Tibial nerve (tissue), 4 donors: Measurements from ENCODE around the gene PUS10. TPM values are rescaled to one million over a fixed set of nuclear protein-coding genes. Genes with fewer than 3 reads are reported as not detected.

Experiments
- DNase-seq, 2 donors: peaks; one replicate each; pipeline ENCODE4 v3.0.0-alpha.2; 2019; ENCODE audit warnings: low spot score in 2 of 2
- H3K27ac ChIP-seq, 4 donors: fragments of 200-600 bp; sonication (generic) in 3 of 4; one replicate each; pipeline ENCODE4 v1.5.1; 2017 to 2019; ENCODE audit warnings: mild to moderate bottlenecking in 1 of 4
- H3K27me3 ChIP-seq, 2 donors: fragments of 200-600 bp; sonication (generic) in 1 of 2; one replicate each; pipeline versions ENCODE4 v1.5.1 to v1.6.0; 2017 to 2019
- H3K36me3 ChIP-seq, 3 donors: fragments of 200-600 bp; sonication (generic); one replicate each; pipeline ENCODE4 v1.5.1; 2018 to 2019
- H3K4me1 ChIP-seq, 4 donors: fragments of 200-600 bp; sonication (generic) in 3 of 4; one replicate each; pipeline ENCODE4 v1.5.1; 2017 to 2019
- H3K4me3 ChIP-seq, 4 donors: fragments of 200-600 bp; sonication (generic) in 3 of 4; one replicate each; pipeline ENCODE4 v1.5.1; 2017 to 2019; ENCODE audit warnings: mild to moderate bottlenecking in 1 of 4, moderate library complexity in 1 of 4
- H3K9me3 ChIP-seq, 4 donors: fragments of 200-600 bp; sonication (generic) in 3 of 4; one replicate each; pipeline ENCODE4 v1.5.1; 2017 to 2019
- CTCF ChIP-seq, 5 experiments: fragments of 200-600 bp in 3 of 5; fragments of 450-650 bp in 2 of 5; sonication (generic) in 3 of 5; IDR thresholded peaks; one replicate each; pipeline ENCODE4 v1.5.1; 2016 to 2019; ENCODE audit warnings: antibody characterized with exemption in 5 of 5, mild to moderate bottlenecking in 3 of 5, moderate library complexity in 2 of 5
- EP300 ChIP-seq, 2 donors: sonication (generic); formaldehyde crosslinking; IDR thresholded peaks; one replicate each; pipeline ENCODE4 v1.6.1; 2017; ENCODE audit warnings: antibody characterized with exemption in 2 of 2, mild to moderate bottlenecking in 1 of 2
- POLR2A ChIP-seq, 2 donors: fragments of 450-650 bp; IDR thresholded peaks; one replicate each; pipeline ENCODE4 v1.6.1; 2017; ENCODE audit warnings: antibody characterized with exemption in 2 of 2, mild to moderate bottlenecking in 2 of 2, moderate library complexity in 2 of 2
- WGBS, 2 donors: methylation state at CpG; one replicate each; pipeline ENCODE4 v1.1.5; 2018; 5-methylcytosine and 5-hydroxymethylcytosine counted together
- total RNA-seq, 4 donors: library from RNA; depleted of rRNA; stranded (reverse); fragments of >200 nt; gene quantifications; one replicate each; pipeline ENCODE4 v1.1.0, GENCODE V29; 2016

Gene PUS10
- total RNA-seq, 4 donors from 2014 or later, result 3.0 to 14.2 (median 6.2) TPM

DNA sequence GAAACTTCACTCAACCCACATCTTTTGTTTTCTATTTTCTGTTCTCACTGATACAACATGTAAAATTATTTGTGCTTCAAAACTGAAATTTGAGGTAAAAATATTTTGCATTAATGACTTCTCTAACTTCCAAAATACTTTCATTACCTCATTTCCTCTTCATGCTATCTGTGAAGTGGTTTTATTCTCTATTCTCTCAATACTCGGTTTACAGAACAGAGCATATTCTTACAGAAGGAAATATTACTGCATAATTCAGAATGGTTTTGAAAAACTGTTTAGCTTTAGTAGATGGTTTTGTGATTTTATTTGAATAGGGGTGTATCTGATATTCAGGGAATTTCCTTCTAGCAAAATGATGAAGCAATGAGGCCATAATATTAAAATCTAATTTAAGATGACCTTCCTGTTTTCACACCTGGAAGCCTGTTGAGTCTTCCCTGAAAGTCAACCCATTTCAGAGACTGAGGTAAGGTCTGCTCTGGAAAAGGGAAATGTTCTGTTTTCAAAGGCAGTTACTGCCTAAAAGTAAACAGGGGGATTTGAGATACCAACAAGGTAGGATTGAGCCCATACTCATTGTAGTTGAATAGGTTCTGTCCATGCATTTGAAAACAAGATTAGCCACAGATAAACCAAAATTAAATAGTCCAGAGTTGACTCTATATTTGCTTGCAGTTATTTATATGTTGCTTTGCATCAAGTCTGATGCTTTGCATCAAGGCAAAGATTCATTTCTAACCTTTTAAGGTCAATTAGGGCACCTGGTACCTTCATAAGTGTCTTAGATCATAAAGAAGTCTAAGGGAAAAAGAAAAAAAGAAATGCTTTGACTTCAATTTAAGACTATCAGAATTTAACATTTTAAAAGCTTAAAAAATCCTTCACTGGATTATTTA lies 51.3 kb downstream of the PUS10 start:
- WGBS, 2 donors, result 32 to 34% methylated on average over 1 of the region's 1 CpG
- Histone ChIP-seq H3K27me3 (no peaks in the 10 kb centered on the region), H3K36me3 (no peaks in the 10 kb centered on the region), H3K4me3 (no peak overlapping the region), H3K27ac (no peak overlapping the region), H3K9me3 (no peaks in the 10 kb centered on the region), H3K4me1 (peaks cover 0 to 4% (median 2%) of the 10 kb centered on the region in 4 donors)
- DNase-seq, result no peak
- no peak for TF ChIP-seq POLR2A (IDR thresholded peaks at IDR 0.05)
- TF ChIP-seq CTCF (IDR thresholded peaks at IDR 0.05), result no peak
- TF ChIP-seq EP300 (IDR thresholded peaks at IDR 0.05), result no peak

GRCh38 chr2:60965499-60965785 lies 52.6 kb downstream of the PUS10 start:
- DNase-seq, result no peak
- Histone ChIP-seq H3K9me3 (no peaks in the 10 kb centered on the region), H3K4me1 (peaks cover 0 to 4% (median 2%) of the 10 kb centered on the region in 4 donors), H3K36me3 (no peaks in the 10 kb centered on the region), H3K27me3 (no peaks in the 10 kb centered on the region), H3K27ac (no peak overlapping the region), H3K4me3 (no peak overlapping the region)
- TF ChIP-seq EP300 (IDR thresholded peaks at IDR 0.05), result no peak
- no peak for TF ChIP-seq CTCF (IDR thresholded peaks at IDR 0.05)
- TF ChIP-seq POLR2A (IDR thresholded peaks at IDR 0.05), result no peak

- no peak for DNase-seq
- no peaks in the 10 kb centered on the region for H3K9me3 ChIP-seq
- no peaks in the 10 kb centered on the region for H3K27me3 ChIP-seq
- H3K4me3 ChIP-seq, result no peak overlapping the region
- no peak for TF ChIP-seq POLR2A (IDR thresholded peaks at IDR 0.05)
- no peak for TF ChIP-seq EP300 (IDR thresholded peaks at IDR 0.05)
- TF ChIP-seq CTCF (IDR thresholded peaks at IDR 0.05), result no peak
- no peaks in the 10 kb centered on the region for H3K36me3 ChIP-seq
- whole genome bisulfite sequencing, 2 donors, result 73 to 78% methylated on average over 7 of the region's 7 CpGs
- peaks cover 0 to 4% (median 2%) of the 10 kb centered on the region in 4 donors for H3K4me1 ChIP-seq
- no peak overlapping the region for H3K27ac ChIP-seq
These were observed 53.2 kb downstream of the PUS10 start for GRCh38 chr2:60964651-60965498.

GRCh38 chr2:60963190-60963589 lies 54.9 kb downstream of the PUS10 start:
- DNase-seq, result no peak
- Histone ChIP-seq H3K36me3 (peaks cover 0 to 7% (median 0%) of the 10 kb centered on the region in 3 donors), H3K9me3 (no peaks in the 10 kb centered on the region), H3K4me3 (no peak overlapping the region), H3K27ac (no peak overlapping the region), H3K4me1 (peaks cover 0 to 4% (median 2%) of the 10 kb centered on the region in 4 donors), H3K27me3 (no peaks in the 10 kb centered on the region)
- no peak for TF ChIP-seq POLR2A (IDR thresholded peaks at IDR 0.05)
- TF ChIP-seq CTCF (IDR thresholded peaks at IDR 0.05), result no peak
- TF ChIP-seq EP300 (IDR thresholded peaks at IDR 0.05), result no peak

- H3K27ac ChIP-seq, result no peak overlapping the region
- no peaks in the 10 kb centered on the region for H3K27me3 ChIP-seq
- H3K36me3 ChIP-seq, result peaks cover 0 to 7% (median 0%) of the 10 kb centered on the region in 3 donors
- H3K9me3 ChIP-seq, result no peaks in the 10 kb centered on the region
- no peak overlapping the region for H3K4me3 ChIP-seq
- no peak for DNase-seq
- 87 to 89% methylated on average over 2 of the region's 2 CpGs for WGBS, 2 donors
- peaks cover 0 to 4% (median 2%) of the 10 kb centered on the region in 4 donors for H3K4me1 ChIP-seq
- TF ChIP-seq CTCF (IDR thresholded peaks at IDR 0.05), result no peak
- no peak for TF ChIP-seq POLR2A (IDR thresholded peaks at IDR 0.05)
- no peak for TF ChIP-seq EP300 (IDR thresholded peaks at IDR 0.05)
These were observed 55.5 kb downstream of the PUS10 start for GRCh38 chr2:60962528-60962927.
